Neutrophil (primary cell): ENCODE data around the gene ASTN2.

ENCODE experiments used
- H3K27ac ChIP-seq: fragments of 200-600 bp; sonication (generic); 2 replicates; pipeline ENCODE4 v1.5.1; 2016; ENCODE audit warnings: mild to moderate bottlenecking, moderate library complexity
- H3K27me3 ChIP-seq: fragments of 200-600 bp; sonication (generic); 2 replicates; pipeline ENCODE4 v1.6.0; 2016; ENCODE audit warnings: mild to moderate bottlenecking
- H3K36me3 ChIP-seq: fragments of 200-600 bp; sonication (generic); 2 replicates; pipeline ENCODE4 v1.5.1; 2017
- H3K4me1 ChIP-seq, 2 experiments: fragments of 200-600 bp in 1 of 2; sonication (generic) in 1 of 2; 1 replicate in 1 of 2; 2 replicates in 1 of 2; pipeline versions ENCODE4 v1.5.1 to v1.6.1; 2013 to 2016; ENCODE audit warnings: low read depth in 1 of 2, low read length in 1 of 2, mild to moderate bottlenecking in 1 of 2, moderate library complexity in 1 of 2; ENCODE audit not compliant: control insufficient read depth in 1 of 2, insufficient read depth in 1 of 2
- H3K4me3 ChIP-seq, 2 experiments: fragments of 200-600 bp in 1 of 2; sonication (generic) in 1 of 2; 1 replicate in 1 of 2; 2 replicates in 1 of 2; pipeline ENCODE4 v1.5.1; 2013 to 2016; ENCODE audit warnings: low read depth in 1 of 2, low read length in 1 of 2, mild to moderate bottlenecking in 1 of 2, moderate library complexity in 1 of 2
- H3K9me3 ChIP-seq: fragments of 200-600 bp; sonication (generic); 2 replicates; pipeline ENCODE4 v1.5.1; 2016
- TF ChIP-seq, protein P1 (sequence below): fragments of 200-600 bp; sonication (generic); IDR thresholded peaks from 2 replicates; pipeline ENCODE4 v1.5.1; 2016; ENCODE audit warnings: antibody characterized with exemption

ASTN2 gene

DNA sequence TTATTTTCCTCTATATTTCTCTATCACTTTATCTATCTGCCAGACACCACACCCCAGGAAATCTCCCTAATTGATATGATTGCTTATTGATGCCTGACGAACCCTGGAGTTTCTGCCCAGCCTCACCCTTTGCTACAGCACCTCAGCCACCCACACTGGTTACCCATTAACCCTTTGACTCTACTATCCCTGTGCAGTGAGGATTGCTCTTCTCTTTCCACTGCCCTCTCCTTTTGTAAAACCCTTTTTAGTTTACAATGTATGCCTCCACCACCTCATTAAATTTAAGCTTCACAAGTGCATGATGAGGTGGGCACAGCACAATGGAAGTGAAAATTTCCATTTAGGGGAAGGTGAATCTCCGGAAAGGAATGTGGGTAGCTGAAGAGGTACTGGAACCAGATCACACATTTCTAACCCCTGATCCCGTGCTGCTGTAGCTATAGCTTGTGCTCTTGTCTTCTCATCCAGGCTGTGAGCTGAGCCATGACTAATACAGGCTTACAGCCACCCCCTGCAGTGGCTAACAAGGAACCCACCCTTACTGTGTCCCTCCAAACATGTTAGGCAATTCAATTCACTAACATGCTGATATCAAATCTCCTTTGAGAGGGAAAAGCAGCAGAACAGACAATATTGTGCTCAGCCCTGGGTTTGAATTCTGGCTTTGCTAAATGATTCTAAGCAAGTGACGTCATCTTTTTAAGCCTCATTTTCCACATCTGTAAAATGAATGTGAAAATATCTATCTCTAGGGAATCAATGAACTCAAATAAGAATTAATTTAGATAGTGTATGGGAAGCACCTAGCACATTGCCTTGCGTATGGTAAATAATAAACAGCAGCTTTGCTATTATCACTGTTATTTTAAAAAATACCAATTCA lies 914.6 kb downstream of the ASTN2 start:
- Histone ChIP-seq H3K36me3 (no peaks in the 10 kb centered on the region), H3K4me3 (no peak overlapping the region), H3K9me3 (no peaks in the 10 kb centered on the region), H3K27ac (no peak overlapping the region), H3K4me1 (no peaks in the 10 kb centered on the region), H3K27me3 (no peaks in the 10 kb centered on the region)
- TF ChIP-seq, protein P1, sequence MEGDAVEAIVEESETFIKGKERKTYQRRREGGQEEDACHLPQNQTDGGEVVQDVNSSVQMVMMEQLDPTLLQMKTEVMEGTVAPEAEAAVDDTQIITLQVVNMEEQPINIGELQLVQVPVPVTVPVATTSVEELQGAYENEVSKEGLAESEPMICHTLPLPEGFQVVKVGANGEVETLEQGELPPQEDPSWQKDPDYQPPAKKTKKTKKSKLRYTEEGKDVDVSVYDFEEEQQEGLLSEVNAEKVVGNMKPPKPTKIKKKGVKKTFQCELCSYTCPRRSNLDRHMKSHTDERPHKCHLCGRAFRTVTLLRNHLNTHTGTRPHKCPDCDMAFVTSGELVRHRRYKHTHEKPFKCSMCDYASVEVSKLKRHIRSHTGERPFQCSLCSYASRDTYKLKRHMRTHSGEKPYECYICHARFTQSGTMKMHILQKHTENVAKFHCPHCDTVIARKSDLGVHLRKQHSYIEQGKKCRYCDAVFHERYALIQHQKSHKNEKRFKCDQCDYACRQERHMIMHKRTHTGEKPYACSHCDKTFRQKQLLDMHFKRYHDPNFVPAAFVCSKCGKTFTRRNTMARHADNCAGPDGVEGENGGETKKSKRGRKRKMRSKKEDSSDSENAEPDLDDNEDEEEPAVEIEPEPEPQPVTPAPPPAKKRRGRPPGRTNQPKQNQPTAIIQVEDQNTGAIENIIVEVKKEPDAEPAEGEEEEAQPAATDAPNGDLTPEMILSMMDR: no peak

DNA sequence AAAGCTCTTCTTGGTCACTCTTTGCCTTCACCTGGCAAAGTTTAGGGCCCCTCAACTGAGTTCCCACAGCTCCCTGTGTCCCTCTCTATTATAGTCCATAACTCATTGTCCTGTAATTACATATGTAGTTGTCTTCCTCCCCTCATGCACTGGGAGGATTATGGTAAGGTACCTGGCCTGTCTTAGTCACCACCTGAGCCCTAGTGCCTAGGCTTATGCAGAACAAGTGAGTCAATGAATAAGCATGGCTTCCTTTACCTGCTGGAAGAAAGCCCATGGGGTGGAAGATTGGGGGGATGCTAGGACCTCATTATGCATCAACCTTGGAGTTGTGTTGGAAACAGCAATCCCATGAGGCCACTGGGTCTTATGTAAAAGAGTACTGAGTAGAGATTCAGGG lies 915.4 kb downstream of the ASTN2 start:
- TF ChIP-seq, protein P1: no peak
- no peaks in the 10 kb centered on the region for H3K9me3 ChIP-seq
- H3K36me3 ChIP-seq: no peaks in the 10 kb centered on the region
- H3K27ac ChIP-seq: no peak overlapping the region
- no peaks in the 10 kb centered on the region for H3K27me3 ChIP-seq
- H3K4me1 ChIP-seq: no peaks in the 10 kb centered on the region
- no peak overlapping the region for H3K4me3 ChIP-seq

DNA sequence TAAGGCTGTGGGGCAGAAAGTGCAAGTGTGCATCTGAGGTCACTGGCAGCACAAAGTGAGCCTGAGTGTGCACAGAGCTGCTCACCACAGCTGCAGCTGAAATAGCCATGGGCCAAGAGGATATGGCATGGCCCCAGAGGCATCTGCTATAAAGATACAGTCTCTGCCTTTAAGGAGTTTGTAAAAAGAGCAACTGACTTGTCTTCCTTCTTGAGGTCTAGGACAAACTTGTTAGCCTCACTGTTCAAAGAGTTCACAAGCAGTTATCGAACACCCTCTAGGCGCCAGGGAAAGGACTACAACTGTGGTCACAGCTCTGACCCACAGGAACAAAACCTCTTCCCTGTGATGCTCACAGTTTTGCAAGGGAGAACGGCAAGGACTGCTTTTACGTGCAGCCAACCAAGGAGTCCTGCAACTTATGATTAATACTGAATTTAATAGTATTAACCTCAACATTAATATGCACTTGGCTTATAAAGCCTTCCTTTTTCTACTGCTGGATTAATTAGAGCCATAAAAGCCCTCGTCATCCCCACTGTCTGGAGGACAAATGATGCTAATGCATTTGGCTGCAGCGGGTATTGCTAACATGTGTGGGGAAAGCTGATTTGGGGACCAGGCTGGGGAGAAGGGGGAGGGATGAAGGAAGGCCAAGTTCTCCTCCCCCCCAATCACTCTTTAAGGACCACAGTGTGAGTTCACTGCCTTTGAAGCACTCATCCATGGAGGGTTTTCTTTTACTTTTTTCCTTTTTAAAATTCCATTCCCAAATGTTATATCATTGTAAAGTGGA lies 917.6 kb downstream of the ASTN2 start:
- Histone ChIP-seq H3K4me1 (no peaks in the 10 kb centered on the region), H3K9me3 (no peaks in the 10 kb centered on the region), H3K27ac (no peak overlapping the region), H3K4me3 (no peak overlapping the region), H3K27me3 (no peaks in the 10 kb centered on the region), H3K36me3 (no peaks in the 10 kb centered on the region)
- TF ChIP-seq, protein P1: no peak

DNA sequence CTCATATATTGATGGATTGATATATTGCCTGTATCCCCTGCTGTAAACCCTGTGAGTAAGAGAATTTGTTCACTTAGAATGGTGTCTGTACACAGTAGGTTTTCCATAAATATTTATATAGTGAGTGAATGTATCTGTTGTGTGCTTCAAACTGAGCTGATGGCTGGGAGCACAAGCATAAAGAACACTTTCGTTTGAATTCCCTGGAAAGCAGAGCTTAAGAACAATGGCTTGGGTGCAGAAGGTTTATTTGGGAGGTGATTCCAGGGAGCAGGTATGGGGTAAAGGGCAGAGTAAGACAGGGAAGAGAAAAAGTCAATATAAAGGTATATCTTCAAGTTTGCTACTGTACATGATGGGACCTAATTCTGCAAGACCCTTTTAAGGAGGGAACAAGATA lies 918.7 kb downstream of the ASTN2 start:
- H3K27me3 ChIP-seq: no peaks in the 10 kb centered on the region
- TF ChIP-seq, protein P1: no peak
- no peaks in the 10 kb centered on the region for H3K9me3 ChIP-seq
- H3K27ac ChIP-seq: no peak overlapping the region
- H3K4me1 ChIP-seq: no peaks in the 10 kb centered on the region
- no peaks in the 10 kb centered on the region for H3K36me3 ChIP-seq
- no peak overlapping the region for H3K4me3 ChIP-seq

DNA sequence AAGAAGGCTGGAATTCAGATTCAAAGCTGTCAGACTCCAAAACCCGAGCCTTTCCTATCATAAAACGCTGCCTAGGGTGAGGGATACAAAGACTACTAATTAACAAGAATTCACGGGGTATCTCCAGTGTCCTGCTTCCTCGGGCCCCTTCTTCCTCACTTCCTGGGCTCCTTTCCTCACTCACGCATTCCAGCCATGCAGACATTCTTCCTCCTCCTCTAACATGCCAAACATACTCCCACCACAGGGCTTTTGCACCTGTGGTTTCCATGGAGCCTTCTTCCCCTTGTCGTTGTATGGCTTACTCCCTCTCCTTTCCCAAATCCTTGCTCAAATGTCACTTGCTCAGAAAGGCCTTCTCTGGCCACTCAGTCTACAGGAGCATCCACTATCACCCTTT lies 919.1 kb downstream of the ASTN2 start:
- H3K9me3 ChIP-seq: no peaks in the 10 kb centered on the region
- H3K27me3 ChIP-seq: no peaks in the 10 kb centered on the region
- no peak overlapping the region for H3K27ac ChIP-seq
- H3K4me3 ChIP-seq: no peak overlapping the region
- H3K36me3 ChIP-seq: no peaks in the 10 kb centered on the region
- TF ChIP-seq, protein P1: no peak
- H3K4me1 ChIP-seq: no peaks in the 10 kb centered on the region
